ENCODE data around the gene YPEL3.

GRCh38 chr16:30112197-30113030 lies 16.4 kb upstream of the YPEL3 start:
- peak; percentile 67 to 88 (median 78) for TF ChIP-seq CTCF (IDR thresholded peaks at IDR 0.05)
- no peak for TF ChIP-seq POLR2A (IDR thresholded peaks at IDR 0.05)
- no peak for TF ChIP-seq EP300 (IDR thresholded peaks at IDR 0.05; ENCODE audit: low read depth)
- peak in 1 of 3 donors; percentile 29 for TF ChIP-seq POLR2AphosphoS5 (IDR thresholded peaks at IDR 0.05)

All from transverse colon (tissue), 4 donors.